HCT116 (cell line): ENCODE data around the gene MSH4. TPM values are rescaled to one million over a fixed set of nuclear protein-coding genes. Genes with fewer than 3 reads are reported as not detected.

Experiments used
- ATAC-seq: fragments of 200-7000 bp; cut with Tn5 transposase; 2 replicates; pipeline ENCODE4 v1.9.1; 2020; ENCODE audit warnings: mild to moderate bottlenecking, moderate library complexity
- BruUV-seq: library from RNA; stranded (reverse); fragments of 400-500 nt; replicated peaks from 2 replicates; lab custom pipeline; 2021; lab: Mats Ljungman, UMichigan
- CTCF ChIA-PET: fragments of 300-600 bp; sonication (Branson Sonifier 250); formaldehyde crosslinking; loops from one replicate; lab custom pipeline; 2021; ENCODE audit warnings: antibody characterized with exemption; lab: Charles Lee
- POLR2A ChIA-PET: fragments of 300-600, 350-600 bp; sonication (Branson Sonifier 250); formaldehyde crosslinking; loops from one replicate; lab custom pipeline; 2021; ENCODE audit warnings: antibody characterized with exemption; lab: Charles Lee
- RAD21 ChIA-PET, 2 experiments: fragments of 300-600 bp; sonication (Branson Sonifier 250); formaldehyde crosslinking; loops; one replicate each; lab custom pipeline; 2023; ENCODE audit warnings: low total read pairs in 2 of 2; ENCODE audit not compliant: uncharacterized antibody in 2 of 2, unreplicated experiment in 2 of 2, low non-redundant PET in 1 of 2; lab: Charles Lee
- DNase-seq: peaks from one replicate; pipeline ENCODE4 v3.0.0-alpha.2; 2010; ENCODE audit warnings: low read depth, low spot score
- H2AFZ ChIP-seq: fragments of 200-600 bp; shearing (Covaris generic), sonication (generic); 2 replicates; pipeline ENCODE4 v1.6.1; 2017; ENCODE audit warnings: low read depth, mixed run types, mixed read lengths, antibody characterized with exemption, low read length; ENCODE audit not compliant: poor library complexity, severe bottlenecking
- H3K27ac ChIP-seq: 2 replicates; pipeline ENCODE4 v1.5.1; 2012; ENCODE audit warnings: low read depth, low read length
- H3K27me3 ChIP-seq: fragments of 200-600 bp; sonication (generic); 2 replicates; pipeline ENCODE4 v1.6.1; 2016; ENCODE audit warnings: mixed run types, low read length, mixed read lengths; ENCODE audit not compliant: insufficient read depth
- H3K36me3 ChIP-seq, 2 experiments: fragments of 200-500 bp in 1 of 2; fragments of 200-600 bp in 1 of 2; sonication (Bioruptor generic) in 1 of 2; sonication (generic) in 1 of 2; 2 replicates each; pipeline versions ENCODE4 v1.5.1 to v1.6.1; 2014 to 2016; ENCODE audit warnings: low read length in 2 of 2, inconsistent platforms in 1 of 2, mixed read lengths in 1 of 2, mixed run types in 1 of 2; ENCODE audit not compliant: insufficient read depth in 2 of 2, control insufficient read depth in 1 of 2
- H3K4me1 ChIP-seq, 2 experiments: fragments of 200-600 bp in 1 of 2; sonication (generic) in 1 of 2; 2 replicates each; pipeline versions ENCODE4 v1.5.1 to v1.6.1; 2012 to 2017; ENCODE audit warnings: low read length in 2 of 2, inconsistent platforms in 1 of 2, mild to moderate bottlenecking in 1 of 2, mixed read lengths in 1 of 2, mixed run types in 1 of 2, moderate library complexity in 1 of 2; ENCODE audit not compliant: insufficient read depth in 2 of 2, control insufficient read depth in 1 of 2
- H3K4me2 ChIP-seq: fragments of 200-600 bp; sonication (generic); 2 replicates; pipeline ENCODE4 v1.6.1; 2017; ENCODE audit warnings: mixed run types, low read length, mixed read lengths
- H3K4me3 ChIP-seq, 2 experiments: fragments of 200-600 bp in 1 of 2; sonication (generic) in 1 of 2; replicated peaks in 1 of 2; 2 replicates each; pipeline ENCODE4 v1.5.1; 2011 to 2016; ENCODE audit warnings: low read length in 2 of 2, control low read depth in 1 of 2, low read depth in 1 of 2, mild to moderate bottlenecking in 1 of 2, mixed read lengths in 1 of 2, mixed run types in 1 of 2
- H3K79me2 ChIP-seq: fragments of 200-600 bp; sonication (generic); 2 replicates; pipeline ENCODE4 v1.6.1; 2017; ENCODE audit warnings: mild to moderate bottlenecking, mixed run types, low read length, moderate library complexity, mixed read lengths; ENCODE audit not compliant: insufficient read depth
- H3K9ac ChIP-seq: fragments of 200-600 bp; sonication (generic); 2 replicates; pipeline ENCODE4 v1.6.1; 2016; ENCODE audit warnings: low read length, mixed read lengths
- H3K9me2 ChIP-seq: fragments of 200-600 bp; sonication (generic), shearing (Covaris generic); 2 replicates; pipeline ENCODE4 v1.6.1; 2017; ENCODE audit warnings: mixed run types, mild to moderate bottlenecking, moderate library complexity; ENCODE audit not compliant: insufficient read depth
- H3K9me3 ChIP-seq, 2 experiments: fragments of 200-500 bp in 1 of 2; fragments of 200-600 bp in 1 of 2; sonication (Bioruptor generic) in 1 of 2; sonication (generic) in 1 of 2; 2 replicates each; pipeline ENCODE4 v1.6.1; 2014 to 2017; ENCODE audit warnings: low read length in 2 of 2, mixed read lengths in 2 of 2, inconsistent platforms in 1 of 2, low read depth in 1 of 2, mild to moderate bottlenecking in 1 of 2, mixed run types in 1 of 2, moderate library complexity in 1 of 2; ENCODE audit not compliant: control insufficient read depth in 1 of 2, insufficient read depth in 1 of 2
- H4K20me1 ChIP-seq: fragments of 200-600 bp; sonication (generic), shearing (Covaris generic); 2 replicates; pipeline ENCODE4 v1.6.1; 2017; ENCODE audit warnings: mixed run types, mild to moderate bottlenecking, moderate library complexity; ENCODE audit not compliant: insufficient read depth
- CBX3 ChIP-seq: IDR thresholded peaks from 2 replicates; pipeline ENCODE4 v1.6.1; 2012; ENCODE audit warnings: low read depth
- CEBPB ChIP-seq: IDR thresholded peaks from 2 replicates; pipeline ENCODE4 v1.6.1; 2012; ENCODE audit warnings: low read depth
- CTCF ChIP-seq, 3 experiments: fragments of 200-600 bp in 1 of 3; sonication (generic) in 1 of 3; IDR thresholded peaks in 2 of 3; conservative IDR thresholded peaks in 1 of 3; 2 replicates each; pipeline ENCODE4 v1.5.1; 2012 to 2017; ENCODE audit warnings: low read depth in 2 of 3, low read length in 2 of 3, antibody characterized with exemption in 1 of 3, borderline replicate concordance in 1 of 3, control low read depth in 1 of 3, mild to moderate bottlenecking in 1 of 3, mixed read lengths in 1 of 3, mixed run types in 1 of 3, moderate library complexity in 1 of 3; ENCODE audit not compliant: insufficient read depth in 1 of 3
- EZH2 ChIP-seq: fragments of 200-600 bp; sonication (generic); IDR thresholded peaks from 2 replicates; pipeline ENCODE4 v1.6.1; 2017; ENCODE audit warnings: antibody characterized with exemption, mixed run types
- EZH2phosphoT487 ChIP-seq: fragments of 200-600 bp; IDR thresholded peaks from 2 replicates; pipeline ENCODE4 v1.6.1; 2018; ENCODE audit warnings: antibody characterized with exemption, borderline replicate concordance
- MAX ChIP-seq: IDR thresholded peaks from 2 replicates; pipeline ENCODE4 v1.6.1; 2012
- POLR2A ChIP-seq: IDR thresholded peaks from 2 replicates; pipeline ENCODE4 v1.7.0; 2011; ENCODE audit warnings: borderline replicate concordance; ENCODE audit not compliant: insufficient read depth, insufficient read length; ENCODE audit errors: extremely low read depth
- POLR2AphosphoS5 ChIP-seq: IDR thresholded peaks from 2 replicates; pipeline ENCODE4 v1.6.1; 2011; ENCODE audit warnings: mild to moderate bottlenecking, low read depth, low read length, moderate library complexity
- RAD21 ChIP-seq: IDR thresholded peaks from 2 replicates; pipeline ENCODE4 v1.6.1; 2012; ENCODE audit warnings: low read depth, mild to moderate bottlenecking
- REST ChIP-seq: IDR thresholded peaks from 2 replicates; pipeline ENCODE4 v1.6.1; 2012; ENCODE audit warnings: low read depth
- SIN3A ChIP-seq: IDR thresholded peaks from 2 replicates; pipeline ENCODE4 v1.6.1; 2012; ENCODE audit warnings: low read depth
- SP1 ChIP-seq: IDR thresholded peaks from 2 replicates; pipeline ENCODE4 v1.6.1; 2012; ENCODE audit warnings: low read depth
- SRF ChIP-seq: IDR thresholded peaks from 2 replicates; pipeline ENCODE4 v1.6.1; 2012; ENCODE audit warnings: low read depth
- TCF7L2 ChIP-seq: IDR thresholded peaks from 2 replicates; pipeline ENCODE4 v1.7.0; 2011; ENCODE audit warnings: borderline replicate concordance, inconsistent platforms; ENCODE audit not compliant: insufficient read depth, insufficient read length; ENCODE audit errors: extremely low read depth
- YY1 ChIP-seq: IDR thresholded peaks from 2 replicates; pipeline ENCODE4 v1.6.1; 2011; ENCODE audit warnings: low read length, low read depth, moderate library complexity, mild to moderate bottlenecking; ENCODE audit not compliant: insufficient replicate concordance; ENCODE audit errors: extremely low read depth
- ZBTB33 ChIP-seq: IDR thresholded peaks from 2 replicates; pipeline ENCODE4 v1.6.1; 2011; ENCODE audit warnings: mild to moderate bottlenecking, low read length, moderate library complexity; ENCODE audit not compliant: insufficient replicate concordance; ENCODE audit errors: extremely low read depth
- ZFX ChIP-seq: fragments of 450-650 bp; IDR thresholded peaks from 2 replicates; pipeline ENCODE4 v1.6.1; 2017
- ZNF274 ChIP-seq: fragments of 200-500 bp; sonication (Bioruptor generic); IDR thresholded peaks from 2 replicates; pipeline ENCODE4 v1.6.1; 2014; ENCODE audit warnings: mild to moderate bottlenecking, low read depth, low read length, inconsistent platforms
- intact Hi-C: fragments of 100-400 bp; cut with micrococcal nuclease; formaldehyde crosslinking; loops from 2 replicates; pipeline ENCODE4 v1.10.0; 2022
- total RNA-seq: library from RNA; stranded (reverse); gene quantifications from one replicate; pipeline ENCODE4 v1.2.1, GENCODE V29; 2021; ENCODE audit not compliant: unreplicated experiment
- TF ChIP-seq, protein P1 (sequence below): IDR thresholded peaks from 2 replicates; pipeline ENCODE4 v1.6.1; 2012

MSH4 gene
- total RNA-seq, 1 experiment from 2014 or later, result 1.7 TPM

GRCh38 chr1:75884437-75884836, 87.8 kb downstream of the MSH4 start (continued):
- no peak for TF ChIP-seq EZH2
- TF ChIP-seq CEBPB, result no peak
- no peak for TF ChIP-seq MAX
- TF ChIP-seq SP1, result no peak
- no peak for TF ChIP-seq SIN3A
- TF ChIP-seq POLR2AphosphoS5, result no peak

DNA sequence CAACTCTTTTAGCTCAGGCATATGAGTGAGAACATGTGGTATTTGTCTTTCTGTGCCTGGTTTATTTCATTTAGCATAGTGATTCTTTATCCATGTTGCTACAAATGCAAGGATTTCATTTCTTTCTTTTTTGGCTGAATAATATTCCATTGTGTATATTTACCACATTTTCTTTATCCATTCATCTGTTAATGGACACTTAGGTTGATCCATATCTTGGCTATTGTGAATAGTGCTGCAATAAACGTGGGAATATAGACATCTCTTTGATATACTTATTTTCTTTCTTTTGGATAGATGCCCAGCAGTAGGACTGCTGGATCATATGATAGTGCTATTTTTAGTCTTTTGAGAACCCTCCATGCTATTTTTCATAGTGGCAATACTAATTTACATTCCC, 104.7 kb downstream of the MSH4 start:
- Histone ChIP-seq H2AFZ (no peak overlapping the region), H3K4me3 (no peak overlapping the region), H3K36me3 (no peaks in the 10 kb centered on the region), H4K20me1 (no peaks in the 10 kb centered on the region), H3K27me3 (no peaks in the 10 kb centered on the region), H3K9ac (no peak overlapping the region), H3K9me2 (no peaks in the 10 kb centered on the region), H3K9me3 (no peaks in the 10 kb centered on the region), H3K27ac (no peak overlapping the region), H3K4me1 (no peaks in the 10 kb centered on the region), H3K79me2 (no peaks in the 10 kb centered on the region), H3K4me2 (no peak overlapping the region)
- ChIA-PET CTCF (no interaction called here), POLR2A (no interaction called here), RAD21 (no interaction called here)
- BruUV-seq, result no TSS peak
- intact Hi-C loops, result no loop called here
- no peak for DNase-seq
- no peak for ATAC-seq
- TF ChIP-seq CTCF (IDR thresholded peaks at IDR 0.05 in 2 of 3, conservative IDR thresholded peaks at IDR 0.05 in 1 of 3; ENCODE audit: borderline replicate concordance in 1 of 3, insufficient read depth in 1 of 3, low read depth in 2 of 3, low read length in 2 of 3), result no peak
- no peak for TF ChIP-seq SRF
- TF ChIP-seq POLR2AphosphoS5, result no peak
- no peak for TF ChIP-seq YY1
- no peak for TF ChIP-seq REST
- TF ChIP-seq, protein P1, sequence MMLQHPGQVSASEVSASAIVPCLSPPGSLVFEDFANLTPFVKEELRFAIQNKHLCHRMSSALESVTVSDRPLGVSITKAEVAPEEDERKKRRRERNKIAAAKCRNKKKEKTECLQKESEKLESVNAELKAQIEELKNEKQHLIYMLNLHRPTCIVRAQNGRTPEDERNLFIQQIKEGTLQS, result no peak
- TF ChIP-seq SIN3A, result no peak
- no peak for TF ChIP-seq CBX3
- TF ChIP-seq ZFX, result no peak
- no peak for TF ChIP-seq POLR2A
- TF ChIP-seq TCF7L2, result no peak
- no peak for TF ChIP-seq RAD21
- TF ChIP-seq ZBTB33, result no peak
- TF ChIP-seq EZH2phosphoT487, result no peak
- TF ChIP-seq ZNF274, result no peak
